ENCODE measurements around the gene GSTT4. TPM values are rescaled to one million over a fixed set of nuclear protein-coding genes. Genes with fewer than 3 reads are reported as not detected.

GSTT4 gene
- total RNA-seq, 1 donor from 2014 or later: not detected

- Mint-ChIP-seq H3K9me3 (no peaks in the 10 kb centered on the region), H3K36me3 (ENCODE audit: low read depth) (peaks cover 48% of the 10 kb centered on the region), H3K27ac (no peak overlapping the region), H3K4me3 (ENCODE audit: low read depth) (no peak overlapping the region), H3K4me1 (ENCODE audit: low read depth) (peaks cover 12% of the 10 kb centered on the region), H3K27me3 (ENCODE audit: low read depth) (no peaks in the 10 kb centered on the region)
- intact Hi-C loops (cut with micrococcal nuclease): no loop called here
- DNase-seq (ENCODE audit: low spot score): no peak
Measured at GRCh38 chr22:24035296-24035695, 30.0 kb upstream of the GSTT4 start.

- H3K27me3 Mint-ChIP-seq (ENCODE audit: low read depth): no peaks in the 10 kb centered on the region
- H3K27ac Mint-ChIP-seq: no peak overlapping the region
- H3K4me3 Mint-ChIP-seq (ENCODE audit: low read depth): no peak overlapping the region
- H3K9me3 Mint-ChIP-seq: no peaks in the 10 kb centered on the region
- intact Hi-C loops (cut with micrococcal nuclease): no loop called here
- H3K36me3 Mint-ChIP-seq (ENCODE audit: low read depth): peaks cover 34% of the 10 kb centered on the region
- peaks cover 12% of the 10 kb centered on the region for H3K4me1 Mint-ChIP-seq (ENCODE audit: low read depth)
- no peak for DNase-seq (ENCODE audit: low spot score)
Measured at GRCh38 chr22:24033731-24034130, 28.5 kb upstream of the GSTT4 start.

GRCh38 chr22:24030186-24030702 is 25.0 kb upstream of the GSTT4 start:
- Mint-ChIP-seq H3K4me3 (ENCODE audit: low read depth) (no peak overlapping the region), H3K27ac (no peak overlapping the region), H3K9me3 (no peaks in the 10 kb centered on the region), H3K4me1 (ENCODE audit: low read depth) (peaks cover 23% of the 10 kb centered on the region), H3K36me3 (ENCODE audit: low read depth) (peaks cover 24% of the 10 kb centered on the region), H3K27me3 (ENCODE audit: low read depth) (no peaks in the 10 kb centered on the region)
- intact Hi-C loops (cut with micrococcal nuclease): no loop called here
- no peak for DNase-seq (ENCODE audit: low spot score)

- no peak for DNase-seq (ENCODE audit: low spot score)
- Mint-ChIP-seq H3K4me3 (ENCODE audit: low read depth) (no peak overlapping the region), H3K9me3 (peaks cover 7% of the 10 kb centered on the region), H3K36me3 (ENCODE audit: low read depth) (peaks cover 33% of the 10 kb centered on the region), H3K27ac (no peak overlapping the region), H3K4me1 (ENCODE audit: low read depth) (peaks cover 23% of the 10 kb centered on the region), H3K27me3 (ENCODE audit: low read depth) (no peaks in the 10 kb centered on the region)
- intact Hi-C loops (cut with micrococcal nuclease): no loop called here
Measured at GRCh38 chr22:24029304-24029703, 24.1 kb upstream of the GSTT4 start.

- no peak for DNase-seq (ENCODE audit: low spot score)
- H3K4me1 Mint-ChIP-seq (ENCODE audit: low read depth): peaks cover 25% of the 10 kb centered on the region
- H3K4me3 Mint-ChIP-seq (ENCODE audit: low read depth): no peak overlapping the region
- intact Hi-C loops (cut with micrococcal nuclease): no loop called here
- peaks cover 10% of the 10 kb centered on the region for H3K9me3 Mint-ChIP-seq
- peaks cover 40% of the 10 kb centered on the region for H3K36me3 Mint-ChIP-seq (ENCODE audit: low read depth)
- no peaks in the 10 kb centered on the region for H3K27me3 Mint-ChIP-seq (ENCODE audit: low read depth)
- no peak overlapping the region for H3K27ac Mint-ChIP-seq
Measured at GRCh38 chr22:24028533-24028932, 23.3 kb upstream of the GSTT4 start.

- Mint-ChIP-seq H3K4me1 (ENCODE audit: low read depth) (peaks cover 31% of the 10 kb centered on the region), H3K36me3 (ENCODE audit: low read depth) (peaks cover 45% of the 10 kb centered on the region)
Measured at GRCh38 chr22:24027991-24028390, 22.7 kb upstream of the GSTT4 start.

GRCh38 chr22:24027389-24027975 is 22.2 kb upstream of the GSTT4 start:
- no peaks in the 10 kb centered on the region for H3K27me3 Mint-ChIP-seq (ENCODE audit: low read depth)
- no peak overlapping the region for H3K27ac Mint-ChIP-seq
- intact Hi-C loops (cut with micrococcal nuclease): no loop called here
- no peak overlapping the region for H3K4me3 Mint-ChIP-seq (ENCODE audit: low read depth)
- no peak for DNase-seq (ENCODE audit: low spot score)
- H3K36me3 Mint-ChIP-seq (ENCODE audit: low read depth): peaks cover 50% of the 10 kb centered on the region
- peaks cover 15% of the 10 kb centered on the region for H3K9me3 Mint-ChIP-seq
- peaks cover 32% of the 10 kb centered on the region for H3K4me1 Mint-ChIP-seq (ENCODE audit: low read depth)

More at GRCh38 chr22:24027991-24028390, 22.7 kb upstream of the GSTT4 start:
- Mint-ChIP-seq H3K27me3 (ENCODE audit: low read depth) (no peaks in the 10 kb centered on the region), H3K9me3 (peaks cover 13% of the 10 kb centered on the region), H3K4me3 (ENCODE audit: low read depth) (no peak overlapping the region), H3K27ac (no peak overlapping the region)
- DNase-seq (ENCODE audit: low spot score): no peak
- intact Hi-C loops (cut with micrococcal nuclease): no loop called here

GRCh38 chr22:24026733-24027132 is 21.5 kb upstream of the GSTT4 start:
- no peaks in the 10 kb centered on the region for H3K27me3 Mint-ChIP-seq (ENCODE audit: low read depth)
- DNase-seq (ENCODE audit: low spot score): no peak
- H3K36me3 Mint-ChIP-seq (ENCODE audit: low read depth): peaks cover 52% of the 10 kb centered on the region
- H3K9me3 Mint-ChIP-seq: peaks cover 15% of the 10 kb centered on the region
- intact Hi-C loops (cut with micrococcal nuclease): no loop called here
- H3K4me3 Mint-ChIP-seq (ENCODE audit: low read depth): no peak overlapping the region
- no peak overlapping the region for H3K27ac Mint-ChIP-seq
- H3K4me1 Mint-ChIP-seq (ENCODE audit: low read depth): peaks cover 31% of the 10 kb centered on the region

- Mint-ChIP-seq H3K4me1 (ENCODE audit: low read depth) (peaks cover 31% of the 10 kb centered on the region), H3K27ac (no peak overlapping the region), H3K9me3 (peaks cover 15% of the 10 kb centered on the region), H3K36me3 (ENCODE audit: low read depth) (peaks cover 56% of the 10 kb centered on the region), H3K27me3 (ENCODE audit: low read depth) (no peaks in the 10 kb centered on the region), H3K4me3 (ENCODE audit: low read depth) (no peak overlapping the region)
- intact Hi-C loops (cut with micrococcal nuclease): no loop called here
- no peak for DNase-seq (ENCODE audit: low spot score)
Measured at GRCh38 chr22:24026056-24026455, 20.8 kb upstream of the GSTT4 start.

GRCh38 chr22:24025475-24025874 is 20.2 kb upstream of the GSTT4 start:
- intact Hi-C loops (cut with micrococcal nuclease): no loop called here
- Mint-ChIP-seq H3K9me3 (peaks cover 15% of the 10 kb centered on the region), H3K27ac (no peak overlapping the region), H3K27me3 (ENCODE audit: low read depth) (no peaks in the 10 kb centered on the region), H3K4me1 (ENCODE audit: low read depth) (peaks cover 31% of the 10 kb centered on the region), H3K4me3 (ENCODE audit: low read depth) (no peak overlapping the region), H3K36me3 (ENCODE audit: low read depth) (peaks cover 59% of the 10 kb centered on the region)
- no peak for DNase-seq (ENCODE audit: low spot score)

- peaks cover 15% of the 10 kb centered on the region for H3K9me3 Mint-ChIP-seq
- DNase-seq (ENCODE audit: low spot score): no peak
- H3K4me3 Mint-ChIP-seq (ENCODE audit: low read depth): no peak overlapping the region
- peaks cover 31% of the 10 kb centered on the region for H3K4me1 Mint-ChIP-seq (ENCODE audit: low read depth)
- peaks cover 61% of the 10 kb centered on the region for H3K36me3 Mint-ChIP-seq (ENCODE audit: low read depth)
- no peaks in the 10 kb centered on the region for H3K27me3 Mint-ChIP-seq (ENCODE audit: low read depth)
- H3K27ac Mint-ChIP-seq: no peak overlapping the region
- intact Hi-C loops (cut with micrococcal nuclease): no loop called here
Measured at GRCh38 chr22:24024354-24024753, 19.1 kb upstream of the GSTT4 start.

GRCh38 chr22:24023204-24023789 is 18.0 kb upstream of the GSTT4 start:
- peaks cover 15% of the 10 kb centered on the region for H3K9me3 Mint-ChIP-seq
- peaks cover 31% of the 10 kb centered on the region for H3K4me1 Mint-ChIP-seq (ENCODE audit: low read depth)
- H3K4me3 Mint-ChIP-seq (ENCODE audit: low read depth): no peak overlapping the region
- DNase-seq (ENCODE audit: low spot score): no peak
- intact Hi-C loops (cut with micrococcal nuclease): no loop called here
- H3K27me3 Mint-ChIP-seq (ENCODE audit: low read depth): no peaks in the 10 kb centered on the region
- peaks cover 65% of the 10 kb centered on the region for H3K36me3 Mint-ChIP-seq (ENCODE audit: low read depth)
- H3K27ac Mint-ChIP-seq: peak overlapping the region; percentile 65

GRCh38 chr22:24021304-24021703 is 16.1 kb upstream of the GSTT4 start:
- peaks cover 23% of the 10 kb centered on the region for H3K4me1 Mint-ChIP-seq (ENCODE audit: low read depth)
- DNase-seq (ENCODE audit: low spot score): no peak
- intact Hi-C loops (cut with micrococcal nuclease): no loop called here
- no peak overlapping the region for H3K27ac Mint-ChIP-seq
- H3K9me3 Mint-ChIP-seq: peaks cover 15% of the 10 kb centered on the region
- peaks cover 66% of the 10 kb centered on the region for H3K36me3 Mint-ChIP-seq (ENCODE audit: low read depth)
- H3K4me3 Mint-ChIP-seq (ENCODE audit: low read depth): no peak overlapping the region
- no peaks in the 10 kb centered on the region for H3K27me3 Mint-ChIP-seq (ENCODE audit: low read depth)
